ENCODE data around the gene SUSD1. TPM values are rescaled to one million over a fixed set of nuclear protein-coding genes. Genes with fewer than 3 reads are reported as not detected.

Gene SUSD1
- total RNA-seq, 4 donors from 2014 or later = 5.9 to 10.0 (median 7.4) TPM

DNA sequence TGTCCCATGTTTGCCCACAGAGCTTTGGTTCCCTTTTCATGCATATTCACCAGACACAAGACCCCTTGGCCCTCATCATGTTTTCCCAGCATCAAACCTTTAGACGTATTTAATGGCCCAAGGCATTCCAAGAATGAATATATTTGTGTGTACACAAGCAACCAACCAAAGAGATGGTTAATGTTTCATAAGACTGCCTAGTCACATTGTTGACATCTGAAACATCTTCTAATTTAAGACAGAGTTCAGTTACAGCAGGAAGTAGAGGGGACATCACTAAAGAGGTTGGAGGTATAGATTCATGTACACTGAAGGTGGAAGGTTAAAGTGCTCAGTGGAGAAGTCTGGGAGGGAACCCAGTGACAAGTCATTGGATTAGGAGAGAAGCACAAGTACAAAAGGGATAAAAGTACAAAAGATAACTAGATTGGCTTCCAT lies 49.1 kb downstream of the SUSD1 start:
- 90% methylated on average over 1 of the region's 1 CpG; no CpG with 5 or more reads in 1 of the 2 donors for WGBS, 2 donors (ENCODE audit: low coverage in 1 of 2)
- TF ChIP-seq, protein P1, sequence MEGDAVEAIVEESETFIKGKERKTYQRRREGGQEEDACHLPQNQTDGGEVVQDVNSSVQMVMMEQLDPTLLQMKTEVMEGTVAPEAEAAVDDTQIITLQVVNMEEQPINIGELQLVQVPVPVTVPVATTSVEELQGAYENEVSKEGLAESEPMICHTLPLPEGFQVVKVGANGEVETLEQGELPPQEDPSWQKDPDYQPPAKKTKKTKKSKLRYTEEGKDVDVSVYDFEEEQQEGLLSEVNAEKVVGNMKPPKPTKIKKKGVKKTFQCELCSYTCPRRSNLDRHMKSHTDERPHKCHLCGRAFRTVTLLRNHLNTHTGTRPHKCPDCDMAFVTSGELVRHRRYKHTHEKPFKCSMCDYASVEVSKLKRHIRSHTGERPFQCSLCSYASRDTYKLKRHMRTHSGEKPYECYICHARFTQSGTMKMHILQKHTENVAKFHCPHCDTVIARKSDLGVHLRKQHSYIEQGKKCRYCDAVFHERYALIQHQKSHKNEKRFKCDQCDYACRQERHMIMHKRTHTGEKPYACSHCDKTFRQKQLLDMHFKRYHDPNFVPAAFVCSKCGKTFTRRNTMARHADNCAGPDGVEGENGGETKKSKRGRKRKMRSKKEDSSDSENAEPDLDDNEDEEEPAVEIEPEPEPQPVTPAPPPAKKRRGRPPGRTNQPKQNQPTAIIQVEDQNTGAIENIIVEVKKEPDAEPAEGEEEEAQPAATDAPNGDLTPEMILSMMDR (IDR thresholded peaks at IDR 0.05) = no peak
- TF ChIP-seq EP300 (IDR thresholded peaks at IDR 0.05) = no peak
- TF ChIP-seq POLR2AphosphoS5 (IDR thresholded peaks at IDR 0.05) = no peak
- TF ChIP-seq POLR2A (IDR thresholded peaks at IDR 0.05) = no peak
- no peaks in the 10 kb centered on the region for H3K9me3 ChIP-seq
- no peaks in the 10 kb centered on the region for H3K27me3 ChIP-seq
- H3K27ac ChIP-seq = no peak overlapping the region
- H3K36me3 ChIP-seq = peaks cover 0 to 8% of the 10 kb centered on the region in 2 donors
- no peak overlapping the region for H3K4me3 ChIP-seq
- no peaks in the 10 kb centered on the region for H3K4me1 ChIP-seq
- ATAC-seq = no peak

DNA sequence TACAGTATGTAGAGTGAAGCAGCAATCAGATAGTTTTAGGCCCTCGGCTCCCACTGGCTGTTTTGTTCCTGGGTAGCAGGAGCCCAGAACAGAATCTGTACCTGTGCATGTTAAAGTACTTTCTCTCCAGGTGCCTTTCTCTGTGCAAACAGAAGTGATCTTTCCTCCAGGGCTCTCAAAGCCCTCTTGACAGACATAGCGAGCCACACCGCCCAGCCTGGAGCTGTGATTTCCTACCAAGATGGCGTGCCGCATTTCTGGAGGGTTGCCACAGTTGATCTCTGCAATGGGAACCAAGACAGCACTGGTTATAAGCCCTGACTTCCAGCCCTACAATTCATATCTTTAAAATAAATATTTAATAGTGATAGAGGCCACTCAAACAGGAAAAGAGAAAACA lies 50.9 kb downstream of the SUSD1 start:
- TF ChIP-seq, protein P1 (IDR thresholded peaks at IDR 0.05) = no peak
- TF ChIP-seq POLR2AphosphoS5 (IDR thresholded peaks at IDR 0.05) (no peak), EP300 (IDR thresholded peaks at IDR 0.05) (no peak), POLR2A (IDR thresholded peaks at IDR 0.05) (no peak)
- Histone ChIP-seq H3K4me1 (no peaks in the 10 kb centered on the region), H3K27me3 (no peaks in the 10 kb centered on the region), H3K9me3 (no peaks in the 10 kb centered on the region), H3K36me3 (peaks cover 0 to 8% of the 10 kb centered on the region in 2 donors), H3K27ac (no peak overlapping the region), H3K4me3 (no peak overlapping the region)
- WGBS, 2 donors (ENCODE audit: low coverage in 1 of 2) = 85 to 100% methylated on average over 1 to 4 of the region's 5 CpGs
- ATAC-seq = no peak

DNA sequence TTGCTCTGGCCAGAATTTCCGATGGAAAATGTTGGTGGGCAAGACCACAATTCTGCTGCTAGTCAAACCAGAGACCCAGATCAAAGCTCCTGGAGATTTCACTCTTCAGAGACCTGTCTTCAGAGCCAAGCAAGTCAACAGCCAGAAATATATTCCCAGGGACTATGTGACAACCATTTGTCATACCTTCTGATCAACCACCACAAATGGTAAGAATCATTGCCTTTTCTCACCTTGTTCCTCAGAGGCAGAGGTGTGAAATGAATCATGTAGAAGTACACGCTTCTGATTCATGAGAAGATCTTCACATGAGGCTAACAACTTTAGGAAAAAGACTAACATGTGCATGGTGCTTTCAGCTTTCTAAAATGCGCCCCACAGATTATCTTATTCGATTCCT lies 53.5 kb downstream of the SUSD1 start:
- Histone ChIP-seq H3K36me3 (peaks cover 0 to 8% of the 10 kb centered on the region in 2 donors), H3K27me3 (no peaks in the 10 kb centered on the region), H3K27ac (no peak overlapping the region), H3K9me3 (no peaks in the 10 kb centered on the region), H3K4me1 (no peaks in the 10 kb centered on the region), H3K4me3 (no peak overlapping the region)
- TF ChIP-seq POLR2AphosphoS5 (IDR thresholded peaks at IDR 0.05) = no peak
- no peak for TF ChIP-seq EP300 (IDR thresholded peaks at IDR 0.05)
- TF ChIP-seq, protein P1 (IDR thresholded peaks at IDR 0.05) = no peak
- TF ChIP-seq POLR2A (IDR thresholded peaks at IDR 0.05) = no peak
- no peak for ATAC-seq
- WGBS, 2 donors (ENCODE audit: low coverage in 1 of 2) = 95 to 100% methylated on average over 3 to 4 of the region's 4 CpGs

DNA sequence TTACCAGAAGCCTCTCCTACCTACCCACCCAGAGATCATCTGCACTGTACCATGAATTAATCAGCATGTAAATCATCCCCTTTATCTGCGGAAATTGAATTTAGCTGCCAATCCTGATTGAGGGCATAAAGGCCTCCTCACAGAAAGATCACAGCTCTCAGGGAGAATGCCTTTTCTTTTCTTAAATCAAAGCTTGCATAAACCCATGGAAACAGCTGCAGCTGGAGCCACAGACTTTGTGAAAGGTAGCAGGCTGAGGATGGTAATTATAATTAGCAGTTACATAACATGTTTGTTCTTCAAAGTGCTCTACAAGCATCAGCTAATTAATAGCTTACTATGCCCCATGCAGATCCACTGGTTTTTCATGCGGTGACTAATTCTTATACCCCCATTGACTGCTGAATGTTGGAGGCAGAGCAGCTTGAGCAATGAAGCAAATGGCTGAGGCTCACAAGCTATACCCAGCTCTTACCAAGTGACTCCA lies 54.6 kb downstream of the SUSD1 start:
- ATAC-seq = no peak
- Histone ChIP-seq H3K36me3 (peaks cover 0 to 8% of the 10 kb centered on the region in 2 donors), H3K27ac (no peak overlapping the region), H3K4me3 (no peak overlapping the region), H3K27me3 (no peaks in the 10 kb centered on the region), H3K9me3 (no peaks in the 10 kb centered on the region), H3K4me1 (no peaks in the 10 kb centered on the region)
- TF ChIP-seq, protein P1 (IDR thresholded peaks at IDR 0.05) = no peak
- TF ChIP-seq EP300 (IDR thresholded peaks at IDR 0.05) (no peak), POLR2AphosphoS5 (IDR thresholded peaks at IDR 0.05) (no peak)
- WGBS, 2 donors (ENCODE audit: low coverage in 1 of 2) = 89 to 100% methylated on average over 2 of the region's 2 CpGs

DNA sequence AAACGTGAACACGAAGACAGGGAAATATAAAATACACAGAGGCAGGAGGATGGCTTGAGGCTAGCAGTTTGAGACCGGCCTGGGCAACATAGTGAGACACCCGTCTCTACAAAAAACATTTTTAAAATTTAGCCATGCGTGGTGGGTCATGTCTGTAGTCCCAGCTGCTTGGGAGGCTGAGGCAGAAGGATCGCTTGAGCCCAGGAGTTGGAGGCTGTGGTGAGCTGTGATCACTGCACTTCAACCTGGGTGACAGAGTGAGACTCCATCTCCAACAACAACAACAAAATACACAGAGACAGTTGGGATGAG lies 55.1 kb downstream of the SUSD1 start:
- TF ChIP-seq, protein P1 (IDR thresholded peaks at IDR 0.05) = no peak
- H3K4me3 ChIP-seq = no peak overlapping the region
- peaks cover 0 to 8% of the 10 kb centered on the region in 2 donors for H3K36me3 ChIP-seq
- no peaks in the 10 kb centered on the region for H3K27me3 ChIP-seq
- 94 to 100% methylated on average over 4 to 6 of the region's 6 CpGs for WGBS, 2 donors (ENCODE audit: low coverage in 1 of 2)
- no peaks in the 10 kb centered on the region for H3K4me1 ChIP-seq
- no peak for ATAC-seq
- H3K27ac ChIP-seq = no peak overlapping the region
- no peaks in the 10 kb centered on the region for H3K9me3 ChIP-seq
